ENCODE measurements around the gene HS2ST1. TPM values are rescaled to one million over a fixed set of nuclear protein-coding genes. Genes with fewer than 3 reads are reported as not detected.

Gene HS2ST1
- total RNA-seq, 1 experiment from 2014 or later: 35.0 TPM

GRCh38 chr1:87126886-87127505 lies 212.6 kb downstream of the HS2ST1 start:
- H3K79me2 ChIP-seq (ENCODE audit: low read depth): no peaks in the 10 kb centered on the region
- CTCF ChIA-PET: no interaction called here
- no peaks in the 10 kb centered on the region for H4K20me1 ChIP-seq (ENCODE audit: insufficient read depth)
- DNase-seq: no peak
- TF ChIP-seq EZH2 (IDR thresholded peaks at IDR 0.05; ENCODE audit: low read depth) (no peak), CTCF (conservative IDR thresholded peaks at IDR 0.05) (no peak)
- H3K36me3 ChIP-seq (ENCODE audit: low read depth): no peaks in the 10 kb centered on the region
- no peaks in the 10 kb centered on the region for H3K9me3 ChIP-seq (ENCODE audit: insufficient read depth, low read depth)
- BruUV-seq (replicated peaks): no TSS peak
- H3K27ac ChIP-seq: no peak overlapping the region
- no peak overlapping the region for H3K4me3 ChIP-seq
- H3K4me2 ChIP-seq: no peak overlapping the region
- H3K9me2 ChIP-seq (ENCODE audit: insufficient read depth): no peaks in the 10 kb centered on the region
- POLR2A ChIA-PET (ENCODE audit: unreplicated experiment): no interaction called here
- no peaks in the 10 kb centered on the region for H3F3A ChIP-seq (ENCODE audit: insufficient read depth, low read depth)
- intact Hi-C loops (cut with micrococcal nuclease; ENCODE audit: unreplicated experiment): no loop called here
- 0 out of 2 replicates have a peak, but pooled peaks cover 8% of the 10 kb centered on the region for H3K4me1 ChIP-seq (replicated peaks; ENCODE audit: insufficient read depth)
- H3K27me3 ChIP-seq (ENCODE audit: insufficient read depth, low read depth): no peaks in the 10 kb centered on the region
- no peak overlapping the region for H2AFZ ChIP-seq

DNA sequence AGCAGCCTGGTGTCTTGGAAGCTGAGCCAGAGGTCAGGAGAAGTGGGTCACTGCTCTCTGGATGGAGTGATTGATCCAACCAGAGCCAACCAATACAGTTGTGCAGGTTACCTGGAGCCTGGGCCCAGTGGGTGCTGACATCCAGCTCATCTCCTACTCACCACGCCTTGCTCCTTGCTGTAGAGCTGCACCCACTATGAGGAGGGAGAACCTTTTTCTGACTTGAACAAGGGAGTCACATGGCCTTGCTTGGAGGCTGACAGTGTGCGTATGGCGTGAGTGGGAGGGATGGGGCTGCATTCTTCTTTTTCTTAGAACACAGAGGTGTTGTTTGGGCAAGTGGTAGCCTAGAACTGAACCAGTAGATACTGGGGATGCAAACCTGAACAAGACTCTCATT lies 213.1 kb downstream of the HS2ST1 start:
- BruUV-seq (replicated peaks): no TSS peak
- CTCF ChIA-PET: no interaction called here
- Histone ChIP-seq H3K9me3 (ENCODE audit: insufficient read depth, low read depth) (no peaks in the 10 kb centered on the region), H2AFZ (no peak overlapping the region), H3K36me3 (ENCODE audit: low read depth) (no peaks in the 10 kb centered on the region), H4K20me1 (ENCODE audit: insufficient read depth) (no peaks in the 10 kb centered on the region), H3K9me2 (ENCODE audit: insufficient read depth) (no peaks in the 10 kb centered on the region), H3K4me2 (no peak overlapping the region), H3K27ac (no peak overlapping the region), H3K4me3 (no peak overlapping the region), H3F3A (ENCODE audit: insufficient read depth, low read depth) (no peaks in the 10 kb centered on the region), H3K27me3 (ENCODE audit: insufficient read depth, low read depth) (no peaks in the 10 kb centered on the region), H3K79me2 (ENCODE audit: low read depth) (no peaks in the 10 kb centered on the region), H3K4me1 (replicated peaks; ENCODE audit: insufficient read depth) (0 out of 2 replicates have a peak, but pooled peaks cover 8% of the 10 kb centered on the region)
- no peak for DNase-seq
- POLR2A ChIA-PET (ENCODE audit: unreplicated experiment): no interaction called here
- no peak for TF ChIP-seq EZH2 (IDR thresholded peaks at IDR 0.05; ENCODE audit: low read depth)
- TF ChIP-seq CTCF (conservative IDR thresholded peaks at IDR 0.05): no peak
- intact Hi-C loops (cut with micrococcal nuclease; ENCODE audit: unreplicated experiment): no loop called here

DNA sequence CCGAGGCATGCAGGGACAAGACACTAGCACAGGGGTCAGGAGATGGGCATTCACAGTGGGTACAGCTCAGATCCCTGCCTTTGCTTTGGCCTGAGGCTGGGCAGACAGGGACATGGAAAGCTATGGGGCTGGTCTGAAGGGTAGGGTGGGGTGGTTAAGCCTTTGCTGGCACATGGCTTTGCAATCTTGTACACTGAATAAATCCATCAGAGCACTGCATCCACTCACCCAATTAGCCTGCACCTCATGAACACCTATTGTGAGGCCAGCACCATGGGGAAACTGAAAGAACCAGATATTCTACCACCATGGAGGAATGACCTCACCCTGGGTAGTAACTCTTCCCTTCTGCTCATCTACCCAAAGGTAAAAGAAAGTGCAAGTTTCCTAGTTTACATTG lies 214.6 kb downstream of the HS2ST1 start:
- POLR2A ChIA-PET (ENCODE audit: unreplicated experiment): no interaction called here
- Histone ChIP-seq H3K4me3 (no peak overlapping the region), H3K27me3 (ENCODE audit: insufficient read depth, low read depth) (no peaks in the 10 kb centered on the region), H3K4me2 (no peak overlapping the region), H3K4me1 (replicated peaks; ENCODE audit: insufficient read depth) (0 out of 2 replicates have a peak, but pooled peaks cover 8% of the 10 kb centered on the region), H3K79me2 (ENCODE audit: low read depth) (no peaks in the 10 kb centered on the region), H4K20me1 (ENCODE audit: insufficient read depth) (no peaks in the 10 kb centered on the region), H3F3A (ENCODE audit: insufficient read depth, low read depth) (no peaks in the 10 kb centered on the region), H3K9me3 (ENCODE audit: insufficient read depth, low read depth) (no peaks in the 10 kb centered on the region), H3K9me2 (ENCODE audit: insufficient read depth) (no peaks in the 10 kb centered on the region), H3K27ac (no peak overlapping the region), H2AFZ (no peak overlapping the region), H3K36me3 (ENCODE audit: low read depth) (no peaks in the 10 kb centered on the region)
- no peak for TF ChIP-seq CTCF (conservative IDR thresholded peaks at IDR 0.05)
- no peak for TF ChIP-seq EZH2 (IDR thresholded peaks at IDR 0.05; ENCODE audit: low read depth)
- no TSS peak for BruUV-seq (replicated peaks)
- DNase-seq: no peak
- intact Hi-C loops (cut with micrococcal nuclease; ENCODE audit: unreplicated experiment): no loop called here
- CTCF ChIA-PET: interaction anchor here (0.7 kb wide), 1 partner anchor 879 kb away, joined by 7 read pairs; no protein-coding TSS in a partner anchor

All from PC-9 (cell line).